K562 (cell line): Measurements from ENCODE around the gene PCDHGA5. TPM values are rescaled to one million over a fixed set of nuclear protein-coding genes. Genes with fewer than 3 reads are reported as not detected.

Experiments
- CHCHD3 ChIP-seq: fragments of 250-450 bp; sonication (Bioruptor Pico); IDR thresholded peaks from 2 replicates; pipeline ENCODE4 v2.1.2; 2022; ENCODE audit warnings: mild to moderate bottlenecking
- CTCF ChIP-seq, 3 experiments: IDR thresholded peaks in 2 of 3; conservative IDR thresholded peaks in 1 of 3; 2 replicates each; pipeline ENCODE4 v1.5.1; 2011 to 2012; ENCODE audit warnings: low read length in 3 of 3, mild to moderate bottlenecking in 3 of 3, control low read depth in 2 of 3, improper control_type of control experiment in 1 of 3, inconsistent platforms in 1 of 3, low read depth in 1 of 3, mixed read lengths in 1 of 3, moderate library complexity in 1 of 3; ENCODE audit not compliant: insufficient read depth in 2 of 3
- FOXK1 ChIP-seq: sonication (generic); formaldehyde crosslinking; IDR thresholded peaks from 2 replicates; pipeline ENCODE4 v1.8.0; 2022; ENCODE audit warnings: missing genetic modification reagents, mild to moderate bottlenecking, borderline replicate concordance
- GABPA ChIP-seq: fragments of 200-800 bp; sonication (Bioruptor generic); conservative IDR thresholded peaks from 2 replicates; pipeline ENCODE4 v1.6.1; 2016; ENCODE audit warnings: low read depth, missing genetic modification characterization, missing compliant biosample characterization
- JUND ChIP-seq, 2 experiments: IDR thresholded peaks; 2 replicates in 1 of 2; 3 replicates in 1 of 2; pipeline ENCODE4 v1.6.1; 2011; ENCODE audit warnings: borderline replicate concordance in 2 of 2, low read depth in 2 of 2, low read length in 2 of 2, improper control_type of control experiment in 1 of 2, missing biosample characterization in 1 of 2, missing genetic modification characterization in 1 of 2, missing genetic modification reagents in 1 of 2
- MEF2A ChIP-seq: IDR thresholded peaks from 2 replicates; pipeline ENCODE4 v1.6.1; 2011; ENCODE audit warnings: low read depth, mild to moderate bottlenecking, low read length, moderate library complexity; ENCODE audit not compliant: control insufficient read depth
- MLLT1 ChIP-seq, 2 experiments: fragments of 450-650 bp; IDR thresholded peaks; 2 replicates each; pipeline ENCODE4 v1.6.1; 2016
- NRF1 ChIP-seq, 2 experiments: fragments of 450-650 bp; IDR thresholded peaks in 1 of 2; conservative IDR thresholded peaks in 1 of 2; 2 replicates each; pipeline ENCODE4 v1.6.1; 2014; ENCODE audit warnings: mild to moderate bottlenecking in 2 of 2
- PHF21A ChIP-seq: fragments of 450-650 bp; IDR thresholded peaks from 2 replicates; pipeline ENCODE4 v1.6.1; 2017; ENCODE audit warnings: low read depth, borderline replicate concordance
- POLR2H ChIP-seq: IDR thresholded peaks from 2 replicates; pipeline ENCODE4 v1.6.1; 2016; ENCODE audit warnings: missing genetic modification characterization, low read depth, mild to moderate bottlenecking, control low read depth, missing compliant biosample characterization, moderate library complexity
- TCF7 ChIP-seq: sonication (generic); IDR thresholded peaks from 2 replicates; pipeline ENCODE4 v1.6.1; 2016; ENCODE audit warnings: antibody characterized with exemption, borderline replicate concordance
- ZBTB26 ChIP-seq: fragments of 450-650 bp; formaldehyde crosslinking; IDR thresholded peaks from 2 replicates; pipeline ENCODE4 v1.4.0; 2022; ENCODE audit warnings: missing genetic modification characterization
- polyA plus RNA-seq, 8 experiments: library from polyadenylated mRNA; depleted of rRNA in 4 of 8; stranded (reverse) in 5 of 8; unstranded in 3 of 8; fragments of >200 nt; fragmentation: Nextera tagmentation in 2 of 8; fragmentation: Illumina TruSeq in 1 of 8; extraction: Ambion mirVana in 2 of 8; extraction: Trizol in 1 of 8; gene quantifications; 2 replicates each; pipeline versions ENCODE4 v1.2.1 to v1.2.3, GENCODE V29; 2011 to 2014; ENCODE audit warnings: inconsistent platforms in 1 of 8, missing spikeins in 1 of 8
- total RNA-seq, 7 experiments: library from RNA; depleted of rRNA in 6 of 7; stranded (reverse); fragments of >200 nt in 6 of 7; fragmentation: Illumina TruSeq in 2 of 7; extraction: Trizol in 2 of 7; gene quantifications; 2 replicates each; pipeline versions ENCODE4 v1.2.1 to v1.2.3, GENCODE V29; 2011 to 2021; ENCODE audit warnings: low replicate concordance in 1 of 7

PCDHGA5 gene
- total and polyA plus RNA-seq, 9 of the 15 experiments (the other 6 are each of a cell fraction or from before 2014, with no cell fraction given), result 0.01 to 0.18 (median 0.12) TPM; not detected in 1

- TF ChIP-seq JUND (IDR thresholded peaks at IDR 0.05; ENCODE audit: borderline replicate concordance, low read depth, low read length) (no peak), JUND (tag; IDR thresholded peaks at IDR 0.05; ENCODE audit: borderline replicate concordance, low read depth, low read length) (no peak), NRF1 (conservative IDR thresholded peaks at IDR 0.05 in 1 of 2, IDR thresholded peaks at IDR 0.05 in 1 of 2) (peak; percentile 33 to 37; a peak in 2 of 4 replicates), POLR2H (tag) (no peak), MEF2A (no peak), FOXK1 (CRISPR knock-in tag) (no peak), PHF21A (no peak), CTCF (IDR thresholded peaks at IDR 0.05 in 2 of 3, conservative IDR thresholded peaks at IDR 0.05 in 1 of 3; ENCODE audit: insufficient read depth in 2 of 3, low read depth in 1 of 3, low read length in 3 of 3) (peak; percentile 66 to 78 (median 72)), ZBTB26 (no peak), TCF7 (no peak), GABPA (tag) (no peak), CHCHD3 (no peak), MLLT1 (IDR thresholded peaks at IDR 0.05) (no peak)
Observed at GRCh38 chr5:141412854-141413539, 49.0 kb downstream of the PCDHGA5 start, which contains the start of gene PCDHGA10 (continued).
